Measurements from ENCODE around the gene TYK2. TPM values are rescaled to one million over a fixed set of nuclear protein-coding genes. Genes with fewer than 3 reads are reported as not detected.
"Not testable (repeated sequence)": the region's sequence is repeated elsewhere in the genome, so short reads cannot be mapped to it uniquely, and the experiment has no call there.

The TYK2 gene
- total RNA-seq, 1 experiment from 2014 or later: 104 TPM

DNA sequence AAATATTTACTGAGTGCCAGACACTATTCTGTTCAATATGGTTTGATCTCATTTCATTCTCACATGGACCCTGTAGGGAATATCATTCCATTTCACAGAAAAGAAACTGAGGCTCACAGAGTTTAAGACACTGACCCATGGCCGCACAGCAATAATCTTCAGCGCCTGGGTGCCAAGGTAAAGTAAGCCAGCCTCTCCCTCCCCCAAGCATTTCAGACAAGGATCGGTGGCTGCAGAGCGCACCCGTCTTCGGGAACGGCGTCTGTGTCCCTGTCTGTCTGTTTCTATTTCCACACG is 35.7 kb upstream of the TYK2 start:
- no TSS peak for BruUV-seq (replicated peaks)
- peaks cover 5% of the 10 kb centered on the region for H3K4me1 ChIP-seq (ENCODE audit: control insufficient read depth, insufficient read depth, low read length)
- intact Hi-C loops (cut with micrococcal nuclease; ENCODE audit: unreplicated experiment): no loop called here

DNA sequence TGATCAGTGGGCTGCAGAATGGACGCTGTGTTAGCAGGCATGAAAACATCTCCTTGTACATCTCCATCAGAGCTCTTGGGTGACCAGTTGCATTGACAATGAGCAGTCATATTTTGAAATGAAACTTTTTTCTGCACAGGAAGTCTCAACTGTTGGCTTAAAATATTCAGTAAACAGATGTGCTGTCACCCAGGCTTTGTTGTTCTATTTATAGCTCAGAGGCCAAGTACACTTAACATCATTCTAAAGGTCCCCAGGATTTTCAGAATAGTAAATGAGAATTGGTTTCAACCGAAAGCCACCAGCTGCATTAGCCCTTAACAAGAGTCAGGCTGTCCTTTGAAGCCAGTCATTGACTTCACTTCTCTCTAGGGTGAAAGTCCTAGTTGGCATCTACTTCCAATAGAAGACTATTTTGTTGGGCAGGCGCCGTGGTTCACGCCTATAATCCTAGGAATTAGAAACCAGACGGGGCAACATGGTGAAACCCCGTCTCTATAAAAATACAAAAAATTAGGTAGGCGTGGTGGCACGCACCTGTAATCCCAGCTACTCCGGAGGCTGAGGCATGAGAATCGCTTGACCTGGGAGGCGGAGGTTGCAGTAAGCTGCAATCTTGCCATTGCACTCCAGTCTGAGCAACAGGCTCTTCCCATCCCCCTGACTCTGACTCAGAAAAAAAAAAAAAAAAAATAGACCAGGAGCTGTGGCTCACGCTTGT is 32.0 kb upstream of the TYK2 start:
- ATAC-seq (no peak), DNase-seq (ENCODE audit: low read depth, low spot score) (no peak)
- 0 out of 2 replicates have a peak, but pooled peaks cover 5% of the 10 kb centered on the region for H3K4me1 ChIP-seq (ENCODE audit: control insufficient read depth, insufficient read depth, low read length)
- no peak for TF ChIP-seq TCF7L2 (IDR thresholded peaks at IDR 0.05; ENCODE audit: low read depth, low read length)
- TF ChIP-seq, protein P1, sequence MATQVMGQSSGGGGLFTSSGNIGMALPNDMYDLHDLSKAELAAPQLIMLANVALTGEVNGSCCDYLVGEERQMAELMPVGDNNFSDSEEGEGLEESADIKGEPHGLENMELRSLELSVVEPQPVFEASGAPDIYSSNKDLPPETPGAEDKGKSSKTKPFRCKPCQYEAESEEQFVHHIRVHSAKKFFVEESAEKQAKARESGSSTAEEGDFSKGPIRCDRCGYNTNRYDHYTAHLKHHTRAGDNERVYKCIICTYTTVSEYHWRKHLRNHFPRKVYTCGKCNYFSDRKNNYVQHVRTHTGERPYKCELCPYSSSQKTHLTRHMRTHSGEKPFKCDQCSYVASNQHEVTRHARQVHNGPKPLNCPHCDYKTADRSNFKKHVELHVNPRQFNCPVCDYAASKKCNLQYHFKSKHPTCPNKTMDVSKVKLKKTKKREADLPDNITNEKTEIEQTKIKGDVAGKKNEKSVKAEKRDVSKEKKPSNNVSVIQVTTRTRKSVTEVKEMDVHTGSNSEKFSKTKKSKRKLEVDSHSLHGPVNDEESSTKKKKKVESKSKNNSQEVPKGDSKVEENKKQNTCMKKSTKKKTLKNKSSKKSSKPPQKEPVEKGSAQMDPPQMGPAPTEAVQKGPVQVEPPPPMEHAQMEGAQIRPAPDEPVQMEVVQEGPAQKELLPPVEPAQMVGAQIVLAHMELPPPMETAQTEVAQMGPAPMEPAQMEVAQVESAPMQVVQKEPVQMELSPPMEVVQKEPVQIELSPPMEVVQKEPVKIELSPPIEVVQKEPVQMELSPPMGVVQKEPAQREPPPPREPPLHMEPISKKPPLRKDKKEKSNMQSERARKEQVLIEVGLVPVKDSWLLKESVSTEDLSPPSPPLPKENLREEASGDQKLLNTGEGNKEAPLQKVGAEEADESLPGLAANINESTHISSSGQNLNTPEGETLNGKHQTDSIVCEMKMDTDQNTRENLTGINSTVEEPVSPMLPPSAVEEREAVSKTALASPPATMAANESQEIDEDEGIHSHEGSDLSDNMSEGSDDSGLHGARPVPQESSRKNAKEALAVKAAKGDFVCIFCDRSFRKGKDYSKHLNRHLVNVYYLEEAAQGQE (IDR thresholded peaks at IDR 0.05; ENCODE audit: insufficient read depth in 1 of 2, low read depth in 2 of 2, low read length in 1 of 2): no peak
- no peak for TF ChIP-seq CTCF (IDR thresholded peaks at IDR 0.05)
- no peak for TF ChIP-seq SIN3A (IDR thresholded peaks at IDR 0.05; ENCODE audit: borderline replicate concordance, insufficient read depth, low read depth, low read length)
- TF ChIP-seq POLR2AphosphoS5 (IDR thresholded peaks at IDR 0.05; ENCODE audit: low read depth, low read length): no peak
- no peak overlapping the region for H3K27ac ChIP-seq (ENCODE audit: low read length)
- intact Hi-C loops (cut with micrococcal nuclease; ENCODE audit: unreplicated experiment) (no loop called here), in situ Hi-C loops (cut with HindIII; ENCODE audit: low pct_unique_long_range_greater_than_20kb, low sequenced_read_pairs) (no loop called here)
- ChIA-PET CTCF (interaction anchor here (0.6 kb wide), 1 partner anchor 31 kb away, joined by 4 read pairs; no protein-coding TSS in a partner anchor), POLR2A (interaction anchor here (0.8 kb wide), 1 partner anchor 139 kb away, joined by 5 read pairs; no protein-coding TSS in a partner anchor)
- H3K36me3 ChIP-seq (ENCODE audit: control insufficient read depth, insufficient read depth, low read length): no peaks in the 10 kb centered on the region
- no peaks in the 10 kb centered on the region for H3K27me3 ChIP-seq (ENCODE audit: control insufficient read depth, insufficient read depth, low read length)
- no peak overlapping the region for H3K4me3 ChIP-seq (ENCODE audit: low read depth in 2 of 2, low read length in 2 of 2)
- no TSS peak for BruUV-seq (replicated peaks)
- no peaks in the 10 kb centered on the region for H3K9me3 ChIP-seq (ENCODE audit: control insufficient read depth, insufficient read depth, low read depth, low read length)

More for the DNA sequence above, 35.7 kb upstream of the TYK2 start:
- ChIA-PET CTCF (interaction anchor here (1.2 kb wide), 1 partner anchor 10 kb away, joined by 4 read pairs; no protein-coding TSS in a partner anchor), POLR2A (interaction anchor here (0.5 kb wide), 1 partner anchor 9 kb away, joined by 3 read pairs; no protein-coding TSS in a partner anchor)
- no peaks in the 10 kb centered on the region for H3K27me3 ChIP-seq (ENCODE audit: control insufficient read depth, insufficient read depth, low read length)
- no peak for ATAC-seq
- no peak for DNase-seq (ENCODE audit: low read depth, low spot score)
- H3K9me3 ChIP-seq (ENCODE audit: control insufficient read depth, insufficient read depth, low read depth, low read length): no peaks in the 10 kb centered on the region
- H3K4me3 ChIP-seq (ENCODE audit: low read depth in 2 of 2, low read length in 2 of 2): peak overlapping the region; percentile 65 to 68
- peak overlapping the region; percentile 73 for H3K27ac ChIP-seq (ENCODE audit: low read length)
- no peak for TF ChIP-seq TCF7L2 (IDR thresholded peaks at IDR 0.05; ENCODE audit: low read depth, low read length)
- TF ChIP-seq POLR2AphosphoS5 (IDR thresholded peaks at IDR 0.05; ENCODE audit: low read depth, low read length): no peak
- TF ChIP-seq CTCF (IDR thresholded peaks at IDR 0.05): no peak
- TF ChIP-seq, protein P1 (IDR thresholded peaks at IDR 0.05; ENCODE audit: insufficient read depth in 1 of 2, low read depth in 2 of 2, low read length in 1 of 2): no peak
- no peak for TF ChIP-seq SIN3A (IDR thresholded peaks at IDR 0.05; ENCODE audit: borderline replicate concordance, insufficient read depth, low read depth, low read length)
- in situ Hi-C loops (cut with HindIII; ENCODE audit: low pct_unique_long_range_greater_than_20kb, low sequenced_read_pairs): no loop called here
- H3K36me3 ChIP-seq (ENCODE audit: control insufficient read depth, insufficient read depth, low read length): no peaks in the 10 kb centered on the region; the same call in 1 of the 2 replicates

- ATAC-seq; H3K4me1 ChIP-seq (ENCODE audit: control insufficient read depth, insufficient read depth, low read length); in situ Hi-C loops (cut with HindIII; ENCODE audit: low pct_unique_long_range_greater_than_20kb, low sequenced_read_pairs); DNase-seq (ENCODE audit: low read depth, low spot score); H3K27ac ChIP-seq (ENCODE audit: low read length); H3K4me3 ChIP-seq (ENCODE audit: low read depth in 2 of 2, low read length in 2 of 2); H3K9me3 ChIP-seq (ENCODE audit: control insufficient read depth, insufficient read depth, low read depth, low read length); H3K36me3 ChIP-seq (ENCODE audit: control insufficient read depth, insufficient read depth, low read length); CTCF ChIA-PET; intact Hi-C loops (cut with micrococcal nuclease; ENCODE audit: unreplicated experiment); BruUV-seq (replicated peaks); POLR2A ChIA-PET; H3K27me3 ChIP-seq (ENCODE audit: control insufficient read depth, insufficient read depth, low read length): not testable (repeated sequence)
These were observed 30.9 kb upstream of the TYK2 start for GRCh38 chr19:10411224-10411623.
